HG03521 (cell line): ENCODE measurements around the gene LRP8.

Experiments used
- ATAC-seq: cut with Tn5 transposase; IDR thresholded peaks from one replicate; pipeline ENCODE4 v1.9.1; 2021; ENCODE audit warnings: mild to moderate bottlenecking, moderate library complexity; ENCODE audit not compliant: unreplicated experiment

The LRP8 gene

GRCh38 chr1:53361541-53361961 is 33.7 kb upstream of the LRP8 start:
- no peak for ATAC-seq

GRCh38 chr1:53359934-53360276 is 32.0 kb upstream of the LRP8 start:
- ATAC-seq, result no peak

- ATAC-seq, result no peak
Observed at GRCh38 chr1:53359225-53359933, 31.5 kb upstream of the LRP8 start.

GRCh38 chr1:53356637-53357036 is 28.8 kb upstream of the LRP8 start:
- ATAC-seq, result no peak

- no peak for ATAC-seq
Observed at GRCh38 chr1:53354119-53354518, 26.2 kb upstream of the LRP8 start.

- ATAC-seq, result no peak
Observed at GRCh38 chr1:53352561-53352960, 24.7 kb upstream of the LRP8 start.

- no peak for ATAC-seq
Observed at GRCh38 chr1:53350853-53351767, 23.2 kb upstream of the LRP8 start.

- no peak for ATAC-seq
Observed at GRCh38 chr1:53349968-53350852, 22.3 kb upstream of the LRP8 start.

GRCh38 chr1:53349369-53349835 is 21.5 kb upstream of the LRP8 start:
- ATAC-seq, result no peak

- no peak for ATAC-seq
Observed at GRCh38 chr1:53348486-53349368, 20.9 kb upstream of the LRP8 start.

GRCh38 chr1:53346814-53347176 is 18.9 kb upstream of the LRP8 start:
- no peak for ATAC-seq

GRCh38 chr1:53345996-53346813 is 18.3 kb upstream of the LRP8 start:
- no peak for ATAC-seq

GRCh38 chr1:53344921-53345838 is 17.3 kb upstream of the LRP8 start:
- ATAC-seq, result no peak

GRCh38 chr1:53343831-53344668 is 16.2 kb upstream of the LRP8 start:
- ATAC-seq, result no peak

- no peak for ATAC-seq
Observed at GRCh38 chr1:53342735-53343470, 15.0 kb upstream of the LRP8 start.

GRCh38 chr1:53341961-53342707 is 14.3 kb upstream of the LRP8 start:
- no peak for ATAC-seq
